Vagina (tissue), 2 donors: ENCODE results near the gene FAM120A.

Source experiments
- POLR2A ChIP-seq, 2 donors: fragments of 450-650 bp; IDR thresholded peaks; one replicate each; pipeline ENCODE4 v1.6.1; 2017; ENCODE audit warnings: antibody characterized with exemption in 2 of 2, mild to moderate bottlenecking in 2 of 2, moderate library complexity in 2 of 2
- POLR2AphosphoS5 ChIP-seq, 2 donors: sonication (generic); formaldehyde crosslinking; IDR thresholded peaks; one replicate each; pipeline ENCODE4 v1.9.0; 2017; ENCODE audit warnings: antibody characterized with exemption in 2 of 2, mild to moderate bottlenecking in 2 of 2, low read depth in 1 of 2; ENCODE audit not compliant: insufficient read depth in 1 of 2
- TF ChIP-seq, protein P1 (sequence below), 3 experiments: fragments of 450-650 bp in 2 of 3; fragments of 200-600 bp in 1 of 3; sonication (generic) in 1 of 3; IDR thresholded peaks; one replicate each; pipeline ENCODE4 v1.5.1; 2017 to 2019; ENCODE audit warnings: antibody characterized with exemption in 3 of 3, mild to moderate bottlenecking in 2 of 3, moderate library complexity in 2 of 3

- TF ChIP-seq, protein P1, sequence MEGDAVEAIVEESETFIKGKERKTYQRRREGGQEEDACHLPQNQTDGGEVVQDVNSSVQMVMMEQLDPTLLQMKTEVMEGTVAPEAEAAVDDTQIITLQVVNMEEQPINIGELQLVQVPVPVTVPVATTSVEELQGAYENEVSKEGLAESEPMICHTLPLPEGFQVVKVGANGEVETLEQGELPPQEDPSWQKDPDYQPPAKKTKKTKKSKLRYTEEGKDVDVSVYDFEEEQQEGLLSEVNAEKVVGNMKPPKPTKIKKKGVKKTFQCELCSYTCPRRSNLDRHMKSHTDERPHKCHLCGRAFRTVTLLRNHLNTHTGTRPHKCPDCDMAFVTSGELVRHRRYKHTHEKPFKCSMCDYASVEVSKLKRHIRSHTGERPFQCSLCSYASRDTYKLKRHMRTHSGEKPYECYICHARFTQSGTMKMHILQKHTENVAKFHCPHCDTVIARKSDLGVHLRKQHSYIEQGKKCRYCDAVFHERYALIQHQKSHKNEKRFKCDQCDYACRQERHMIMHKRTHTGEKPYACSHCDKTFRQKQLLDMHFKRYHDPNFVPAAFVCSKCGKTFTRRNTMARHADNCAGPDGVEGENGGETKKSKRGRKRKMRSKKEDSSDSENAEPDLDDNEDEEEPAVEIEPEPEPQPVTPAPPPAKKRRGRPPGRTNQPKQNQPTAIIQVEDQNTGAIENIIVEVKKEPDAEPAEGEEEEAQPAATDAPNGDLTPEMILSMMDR (IDR thresholded peaks at IDR 0.05), result no peak
- no peak for TF ChIP-seq POLR2AphosphoS5 (IDR thresholded peaks at IDR 0.05; ENCODE audit: insufficient read depth in 1 of 2, low read depth in 1 of 2)
- TF ChIP-seq POLR2A (IDR thresholded peaks at IDR 0.05), result no peak
Measured at GRCh38 chr9:93416530-93417235, 34.8 kb upstream of the FAM120A start.
